Gastrocnemius medialis (tissue), 4 donors: ENCODE results near the gene FAM177B. TPM values are rescaled to one million over a fixed set of nuclear protein-coding genes. Genes with fewer than 3 reads are reported as not detected.

Experiments used
- ATAC-seq, 2 donors: fragments of 150-250 bp; one replicate each; pipeline ENCODE4 v1.9.1; 2016
- DNase-seq, 2 donors: peaks; one replicate each; pipeline ENCODE4 v3.0.0-alpha.2; 2019
- H3K27ac ChIP-seq, 4 donors: fragments of 200-600 bp; sonication (generic); 1 replicate in 1 of 4; 2 replicates in 3 of 4; pipeline ENCODE4 v1.5.1; 2016 to 2018; ENCODE audit warnings: mild to moderate bottlenecking in 2 of 4, moderate library complexity in 1 of 4
- H3K27me3 ChIP-seq, 3 donors: fragments of 200-600 bp; sonication (generic) in 2 of 3; 1 replicate in 1 of 3; 2 replicates in 2 of 3; pipeline versions ENCODE4 v1.5.1 to v1.6.0; 2016 to 2019; ENCODE audit warnings: mild to moderate bottlenecking in 1 of 3, moderate library complexity in 1 of 3
- H3K36me3 ChIP-seq, 2 donors: fragments of 200-600 bp; sonication (generic) in 1 of 2; one replicate each; pipeline ENCODE4 v1.5.1; 2017 to 2018
- H3K4me1 ChIP-seq, 2 donors: fragments of 200-600 bp; sonication (generic) in 1 of 2; one replicate each; pipeline ENCODE4 v1.5.1; 2016 to 2017; ENCODE audit warnings: mild to moderate bottlenecking in 2 of 2
- H3K4me3 ChIP-seq, 4 donors: fragments of 200-600 bp; sonication (generic) in 3 of 4; 1 replicate in 1 of 4; 2 replicates in 3 of 4; pipeline ENCODE4 v1.5.1; 2016 to 2019; ENCODE audit warnings: mild to moderate bottlenecking in 2 of 4
- H3K9me3 ChIP-seq, 3 donors: fragments of 200-600 bp; sonication (generic) in 2 of 3; 1 replicate in 1 of 3; 2 replicates in 2 of 3; pipeline ENCODE4 v1.5.1; 2016 to 2019
- POLR2A ChIP-seq, 2 donors: fragments of 450-650 bp; IDR thresholded peaks; one replicate each; pipeline ENCODE4 v1.6.1; 2017; ENCODE audit warnings: antibody characterized with exemption in 2 of 2, mild to moderate bottlenecking in 2 of 2, moderate library complexity in 2 of 2
- in situ Hi-C, 4 donors: fragments of 200-750 bp; cut with MboI; loops; one replicate each; pipeline versions ENCODE4 v1.15.0 to v1.8.0; 2017; ENCODE audit warnings: low sequenced_read_pairs in 4 of 4
- intact Hi-C: fragments of 100-400 bp; cut with DNase I; formaldehyde crosslinking; loops from one replicate; pipeline ENCODE4 v1.15.1; 2023; ENCODE audit warnings: low total_unique reads
- total RNA-seq, 4 donors: library from RNA; depleted of rRNA; stranded (reverse); fragments of >200 nt; gene quantifications; one replicate each; pipeline versions ENCODE4 v1.1.0 to v1.2.3, GENCODE V29; 2016
- TF ChIP-seq, protein P1 (sequence below), 5 experiments: fragments of 450-650 bp in 3 of 5; fragments of 200-600 bp in 2 of 5; sonication (generic) in 2 of 5; IDR thresholded peaks in 4 of 5; conservative IDR thresholded peaks in 1 of 5; 1 replicate in 4 of 5; 2 replicates in 1 of 5; pipeline ENCODE4 v1.5.1; 2016 to 2019; ENCODE audit warnings: antibody characterized with exemption in 5 of 5, mild to moderate bottlenecking in 3 of 5, moderate library complexity in 3 of 5

The FAM177B gene
- total RNA-seq, 4 donors from 2014 or later = 0.39 TPM; not detected in 3

DNA sequence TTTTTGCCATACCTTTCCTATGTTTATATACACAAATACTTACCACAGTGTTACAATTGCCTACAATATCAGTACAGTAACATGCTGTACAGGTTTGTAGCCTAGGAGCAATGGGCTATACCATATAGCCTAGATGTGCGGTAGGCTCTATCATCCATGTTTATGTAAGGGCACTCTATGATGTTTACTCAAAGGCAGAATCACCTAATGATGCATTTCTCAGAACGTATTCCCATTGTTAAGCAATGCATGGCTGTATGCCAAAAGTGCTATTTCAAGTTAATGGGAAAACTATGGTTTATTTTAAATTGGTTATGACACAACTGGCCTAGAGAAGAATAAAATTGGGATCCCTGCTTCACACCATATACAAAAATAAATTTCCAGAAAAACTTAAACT lies 41.0 kb downstream of the FAM177B start:
- in situ Hi-C loops (no loop called here), intact Hi-C loops (no loop called here)
- TF ChIP-seq, protein P1, sequence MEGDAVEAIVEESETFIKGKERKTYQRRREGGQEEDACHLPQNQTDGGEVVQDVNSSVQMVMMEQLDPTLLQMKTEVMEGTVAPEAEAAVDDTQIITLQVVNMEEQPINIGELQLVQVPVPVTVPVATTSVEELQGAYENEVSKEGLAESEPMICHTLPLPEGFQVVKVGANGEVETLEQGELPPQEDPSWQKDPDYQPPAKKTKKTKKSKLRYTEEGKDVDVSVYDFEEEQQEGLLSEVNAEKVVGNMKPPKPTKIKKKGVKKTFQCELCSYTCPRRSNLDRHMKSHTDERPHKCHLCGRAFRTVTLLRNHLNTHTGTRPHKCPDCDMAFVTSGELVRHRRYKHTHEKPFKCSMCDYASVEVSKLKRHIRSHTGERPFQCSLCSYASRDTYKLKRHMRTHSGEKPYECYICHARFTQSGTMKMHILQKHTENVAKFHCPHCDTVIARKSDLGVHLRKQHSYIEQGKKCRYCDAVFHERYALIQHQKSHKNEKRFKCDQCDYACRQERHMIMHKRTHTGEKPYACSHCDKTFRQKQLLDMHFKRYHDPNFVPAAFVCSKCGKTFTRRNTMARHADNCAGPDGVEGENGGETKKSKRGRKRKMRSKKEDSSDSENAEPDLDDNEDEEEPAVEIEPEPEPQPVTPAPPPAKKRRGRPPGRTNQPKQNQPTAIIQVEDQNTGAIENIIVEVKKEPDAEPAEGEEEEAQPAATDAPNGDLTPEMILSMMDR (IDR thresholded peaks at IDR 0.05 in 4 of 5, conservative IDR thresholded peaks at IDR 0.05 in 1 of 5) = no peak
- no peak for TF ChIP-seq POLR2A (IDR thresholded peaks at IDR 0.05)

GRCh38 chr1:222781251-222781650 lies 44.2 kb downstream of the FAM177B start:
- H3K36me3 ChIP-seq = no peaks in the 10 kb centered on the region
- no peaks in the 10 kb centered on the region for H3K9me3 ChIP-seq
- H3K27ac ChIP-seq = no peak overlapping the region
- no peak for TF ChIP-seq POLR2A (IDR thresholded peaks at IDR 0.05)
- TF ChIP-seq, protein P1 (IDR thresholded peaks at IDR 0.05 in 4 of 5, conservative IDR thresholded peaks at IDR 0.05 in 1 of 5) = no peak
- no peaks in the 10 kb centered on the region for H3K4me1 ChIP-seq
- no peak overlapping the region for H3K4me3 ChIP-seq
- no peaks in the 10 kb centered on the region for H3K27me3 ChIP-seq
- intact Hi-C loops = no loop called here
- ATAC-seq (no peak), DNase-seq (no peak)
- in situ Hi-C loops = no loop called here

More for the DNA sequence above, 41.0 kb downstream of the FAM177B start:
- H3K4me1 ChIP-seq = no peaks in the 10 kb centered on the region
- no peaks in the 10 kb centered on the region for H3K36me3 ChIP-seq
- H3K9me3 ChIP-seq = no peaks in the 10 kb centered on the region
- no peak overlapping the region for H3K4me3 ChIP-seq
- H3K27ac ChIP-seq = no peak overlapping the region
- no peak for DNase-seq
- no peaks in the 10 kb centered on the region for H3K27me3 ChIP-seq
- ATAC-seq = no peak

DNA sequence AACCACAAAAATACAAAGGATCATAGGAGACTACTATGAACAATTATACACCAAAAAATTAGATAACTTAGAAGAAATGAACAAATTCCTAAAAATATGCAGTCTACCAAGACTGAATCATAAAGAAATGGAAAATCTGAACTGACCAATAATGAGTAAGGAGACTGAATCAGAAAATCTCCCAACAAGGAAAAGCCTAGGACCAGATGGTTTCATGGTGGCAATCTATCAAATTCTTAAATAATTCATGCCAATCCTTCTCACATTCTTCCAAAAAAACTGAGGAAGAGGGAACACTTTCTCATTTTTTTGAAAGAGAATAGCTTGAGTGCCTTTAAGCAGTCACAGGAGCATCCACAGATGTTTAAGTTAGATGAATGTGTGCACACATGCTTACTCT lies 46.0 kb downstream of the FAM177B start:
- no peak overlapping the region for H3K27ac ChIP-seq
- no peak for TF ChIP-seq POLR2A (IDR thresholded peaks at IDR 0.05)
- TF ChIP-seq, protein P1 (IDR thresholded peaks at IDR 0.05 in 4 of 5, conservative IDR thresholded peaks at IDR 0.05 in 1 of 5) = no peak
- ATAC-seq = no peak
- intact Hi-C loops (no loop called here), in situ Hi-C loops (no loop called here)
- DNase-seq = no peak
- H3K9me3 ChIP-seq = no peaks in the 10 kb centered on the region
- no peaks in the 10 kb centered on the region for H3K27me3 ChIP-seq
- no peaks in the 10 kb centered on the region for H3K4me1 ChIP-seq
- H3K36me3 ChIP-seq = no peaks in the 10 kb centered on the region
- H3K4me3 ChIP-seq = no peak overlapping the region

DNA sequence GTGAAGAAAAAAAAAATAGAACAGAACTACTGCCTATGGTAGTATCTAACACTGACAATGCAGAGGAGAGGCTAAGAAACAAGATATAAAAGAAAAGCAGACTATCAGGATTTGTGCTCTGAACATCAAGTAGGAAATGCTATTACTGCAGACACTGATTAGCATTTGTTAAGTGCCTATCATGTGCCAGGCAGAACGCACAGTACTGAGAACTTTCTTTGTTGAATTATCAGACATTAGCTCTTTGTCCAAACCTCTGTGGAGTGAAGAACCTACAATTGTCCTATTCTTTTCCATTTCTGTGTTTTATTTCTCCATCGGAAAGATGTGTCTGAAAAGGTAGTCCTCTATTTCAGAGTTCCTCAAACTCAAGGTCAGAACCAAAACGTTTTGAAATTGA lies 47.4 kb downstream of the FAM177B start:
- Histone ChIP-seq H3K27ac (no peak overlapping the region), H3K36me3 (no peaks in the 10 kb centered on the region), H3K4me1 (no peaks in the 10 kb centered on the region), H3K4me3 (no peak overlapping the region), H3K27me3 (no peaks in the 10 kb centered on the region), H3K9me3 (no peaks in the 10 kb centered on the region)
- DNase-seq = no peak
- no peak for TF ChIP-seq POLR2A (IDR thresholded peaks at IDR 0.05)
- TF ChIP-seq, protein P1 (IDR thresholded peaks at IDR 0.05 in 4 of 5, conservative IDR thresholded peaks at IDR 0.05 in 1 of 5) = no peak
- no peak for ATAC-seq
- in situ Hi-C loops = no loop called here
- intact Hi-C loops = no loop called here

- TF ChIP-seq, protein P1 (IDR thresholded peaks at IDR 0.05 in 4 of 5, conservative IDR thresholded peaks at IDR 0.05 in 1 of 5) = no peak
- TF ChIP-seq POLR2A (IDR thresholded peaks at IDR 0.05) = no peak
- ATAC-seq (no peak), DNase-seq (no peak)
- Histone ChIP-seq H3K9me3 (no peaks in the 10 kb centered on the region), H3K36me3 (no peaks in the 10 kb centered on the region), H3K4me3 (no peak overlapping the region), H3K27me3 (no peaks in the 10 kb centered on the region), H3K27ac (no peak overlapping the region), H3K4me1 (no peaks in the 10 kb centered on the region)
- in situ Hi-C loops = no loop called here
- intact Hi-C loops = no loop called here
Measured at GRCh38 chr1:222784916-222785315, 47.9 kb downstream of the FAM177B start.
